GM18508 (cell line): ENCODE measurements around the gene FOXA3.
"Not testable (repeated sequence)": the region's sequence is repeated elsewhere in the genome, so short reads cannot be mapped to it uniquely, and the experiment has no call there.

Experiments
- ATAC-seq: cut with Tn5 transposase; IDR thresholded peaks from one replicate; pipeline ENCODE4 v1.9.1; 2021; ENCODE audit warnings: moderate number of reproducible peaks; ENCODE audit not compliant: insufficient read depth, unreplicated experiment

The FOXA3 gene

DNA sequence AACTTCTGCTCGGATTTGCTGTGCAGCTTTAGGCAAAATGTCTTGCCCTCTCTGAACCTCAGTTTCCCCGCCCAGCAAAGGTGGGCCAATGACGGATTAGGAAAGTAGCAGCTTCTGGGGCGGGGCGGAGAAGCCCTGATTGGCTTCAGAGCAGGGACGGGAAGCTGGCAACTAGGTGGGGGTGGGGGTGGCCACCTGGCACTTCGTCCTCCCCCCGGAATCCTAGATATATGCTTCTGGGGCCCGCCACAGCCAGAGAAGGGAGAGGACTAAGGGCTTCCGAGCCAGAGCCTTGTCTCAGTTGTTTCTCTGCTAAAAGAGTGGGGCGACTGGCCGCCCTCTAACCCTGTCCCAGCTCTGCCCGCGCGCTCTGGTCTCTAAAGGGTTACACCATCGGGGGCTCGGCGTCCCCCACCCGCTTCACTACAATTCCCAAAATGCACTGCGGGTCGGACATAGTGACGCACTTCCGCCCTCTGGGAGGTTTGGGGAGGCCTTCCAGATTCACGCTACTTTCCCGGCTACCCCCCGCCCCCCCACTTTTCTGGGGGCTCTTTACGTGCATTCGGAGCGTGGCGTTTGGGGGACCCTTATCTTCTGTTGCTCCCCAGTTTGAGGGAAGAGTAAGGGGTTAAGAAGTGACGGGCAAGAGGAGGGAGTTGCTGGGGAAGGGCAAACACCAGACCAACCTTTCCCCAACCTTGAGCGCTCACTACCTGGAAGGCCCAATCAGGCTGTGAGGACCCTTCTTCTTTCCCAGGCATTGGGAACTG is 22.5 kb downstream of the FOXA3 start:
- ATAC-seq: no peak

GRCh38 chr19:45887200-45887710 is 23.1 kb downstream of the FOXA3 start:
- no peak for ATAC-seq

DNA sequence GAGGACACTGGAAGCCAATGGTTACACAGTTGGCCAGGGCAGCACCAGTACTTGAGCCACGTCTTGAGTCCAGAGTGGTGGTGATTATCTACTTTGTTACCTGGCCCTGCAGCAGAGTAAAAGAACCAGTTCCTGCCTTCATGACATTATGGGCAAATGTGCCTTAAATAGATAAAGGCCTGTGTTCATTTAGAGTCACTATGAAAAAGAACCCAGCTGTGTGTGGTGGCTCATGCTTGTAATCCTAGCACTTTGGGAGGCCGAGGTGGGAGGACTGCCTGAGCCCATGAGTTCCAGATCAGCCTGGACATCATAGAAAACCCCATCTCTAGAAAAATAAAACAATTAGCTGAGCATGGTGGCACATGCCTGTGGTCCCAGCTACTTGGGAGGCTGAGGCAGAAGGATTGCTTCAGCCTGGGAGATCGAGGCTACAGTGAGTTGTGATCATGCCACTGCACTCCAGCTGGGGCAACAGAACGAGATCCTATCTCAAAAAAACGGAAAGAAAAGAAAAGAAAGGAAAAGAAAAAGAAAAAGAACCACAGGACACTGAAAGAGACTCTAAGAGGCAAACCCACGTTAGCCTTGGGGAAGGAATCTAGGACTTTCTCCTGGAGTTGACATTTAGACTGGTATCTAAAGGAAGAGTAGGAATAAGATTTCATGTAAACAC is 25.2 kb downstream of the FOXA3 start:
- ATAC-seq: no peak

GRCh38 chr19:45890877-45891276 is 26.8 kb downstream of the FOXA3 start:
- ATAC-seq: no peak

- no peak for ATAC-seq
Observed at GRCh38 chr19:45895519-45895972, 31.4 kb downstream of the FOXA3 start.

- ATAC-seq: not testable (repeated sequence)
Observed at GRCh38 chr19:45895983-45896599, 32.0 kb downstream of the FOXA3 start.

DNA sequence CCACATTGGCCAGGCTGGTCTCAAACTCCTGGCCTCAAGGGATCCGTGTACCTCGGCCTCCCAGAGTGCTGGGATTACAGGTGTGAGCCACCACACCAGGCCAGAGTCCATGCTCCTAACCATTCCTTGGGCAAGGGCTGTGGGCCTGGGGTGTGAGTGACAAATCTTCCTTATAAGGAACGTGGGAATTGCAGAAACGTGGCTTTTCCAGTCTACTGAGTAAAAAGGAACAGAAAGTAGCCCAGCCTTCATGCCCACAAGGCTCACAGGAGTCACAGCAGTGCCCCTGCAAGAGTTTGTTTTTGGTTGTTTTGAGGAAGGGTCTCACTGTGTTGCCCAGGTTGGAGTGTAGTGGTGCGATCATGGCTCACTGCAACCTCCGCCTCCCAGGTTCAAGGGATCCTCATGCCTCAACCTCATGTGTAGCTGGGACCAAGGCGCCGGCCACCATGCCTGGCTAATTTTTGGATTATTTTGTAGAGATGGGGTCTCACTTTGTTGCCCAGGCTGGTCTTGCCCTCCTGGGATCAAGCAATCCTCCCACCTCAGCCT is 33.2 kb downstream of the FOXA3 start:
- no peak for ATAC-seq

DNA sequence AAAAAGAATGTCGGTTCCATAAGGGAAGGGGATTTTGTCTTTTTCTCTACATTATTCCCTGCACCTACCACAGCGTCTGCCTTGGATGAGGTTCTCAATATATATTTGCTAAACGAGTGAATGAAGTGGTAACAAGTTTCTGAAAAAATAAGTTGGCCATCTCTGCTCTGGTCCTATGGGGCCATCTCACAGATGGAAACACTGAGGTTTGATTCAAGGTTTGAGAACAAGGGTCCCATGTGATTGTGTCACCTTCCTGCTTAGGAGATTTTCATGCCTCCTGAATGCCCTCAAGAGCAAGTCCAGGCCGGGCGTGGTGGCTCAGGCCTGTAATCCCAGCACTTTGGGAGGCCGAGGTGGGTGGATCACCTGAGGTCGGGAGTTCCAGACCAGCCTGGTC is 35.1 kb downstream of the FOXA3 start:
- ATAC-seq: no peak

DNA sequence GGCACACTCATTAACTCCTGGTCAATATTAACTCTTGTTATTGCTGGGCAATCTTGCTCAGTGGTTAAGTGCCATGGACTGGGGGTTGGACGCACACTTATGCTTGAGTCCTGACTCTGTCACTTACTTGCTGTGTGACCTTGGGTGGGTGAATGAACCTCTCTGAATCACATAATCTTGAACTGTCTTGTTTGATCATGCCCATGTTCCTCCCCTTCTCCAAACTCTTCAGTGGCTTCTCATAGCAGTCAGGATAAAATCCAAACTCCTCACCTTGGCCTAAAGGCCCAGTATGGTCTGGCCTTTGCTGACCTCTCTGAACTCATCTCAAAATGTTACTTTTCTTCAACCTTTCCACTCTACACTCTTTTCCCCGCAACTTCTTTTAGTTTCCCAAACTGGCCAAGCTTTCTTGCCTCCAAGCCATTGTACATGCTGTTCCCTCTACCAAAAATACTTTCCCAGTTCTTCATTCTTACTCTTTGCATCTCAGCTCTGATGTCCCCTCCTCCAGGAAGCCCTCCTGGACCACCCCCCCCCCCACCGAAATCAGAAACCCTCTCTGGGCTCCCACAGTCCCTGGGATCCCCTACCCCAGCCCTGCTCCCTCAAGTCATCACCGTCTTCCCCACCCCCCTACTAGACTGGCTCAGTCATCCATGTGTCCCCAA is 35.9 kb downstream of the FOXA3 start:
- no peak for ATAC-seq

DNA sequence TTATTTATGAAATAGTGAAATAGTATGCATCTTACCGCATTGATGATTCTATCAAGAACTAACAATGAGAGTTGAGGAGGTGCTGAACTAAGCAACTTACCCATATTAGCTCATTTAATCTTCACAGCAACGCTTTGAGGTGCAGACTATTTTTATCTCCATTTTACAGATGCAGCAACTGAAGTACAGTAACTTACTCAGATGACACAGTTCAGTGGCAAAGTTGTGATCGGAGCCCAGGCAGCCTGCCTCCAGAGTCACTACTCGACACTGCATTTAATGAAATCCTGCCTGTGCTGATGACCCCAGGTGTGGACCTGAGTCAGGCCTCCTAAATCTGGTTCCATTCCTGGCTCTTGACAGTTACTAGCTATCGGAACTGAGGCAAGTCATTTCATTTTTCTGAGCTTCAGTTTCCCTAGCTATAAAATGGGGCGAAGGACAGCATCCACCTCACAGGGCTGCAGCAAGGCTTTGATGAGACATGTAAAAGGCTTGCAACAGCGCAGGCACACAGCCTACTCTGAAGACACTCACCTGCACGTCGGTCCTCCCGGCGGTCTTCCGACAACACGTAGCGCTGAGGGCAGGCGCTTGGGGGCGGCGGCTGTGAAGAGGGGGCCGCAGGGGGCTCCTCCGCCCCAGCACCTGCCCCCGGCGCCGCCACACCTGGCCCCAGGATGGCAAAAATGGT is 36.8 kb downstream of the FOXA3 start:
- no peak for ATAC-seq

GRCh38 chr19:45901432-45901911 is 37.3 kb downstream of the FOXA3 start:
- no peak for ATAC-seq

DNA sequence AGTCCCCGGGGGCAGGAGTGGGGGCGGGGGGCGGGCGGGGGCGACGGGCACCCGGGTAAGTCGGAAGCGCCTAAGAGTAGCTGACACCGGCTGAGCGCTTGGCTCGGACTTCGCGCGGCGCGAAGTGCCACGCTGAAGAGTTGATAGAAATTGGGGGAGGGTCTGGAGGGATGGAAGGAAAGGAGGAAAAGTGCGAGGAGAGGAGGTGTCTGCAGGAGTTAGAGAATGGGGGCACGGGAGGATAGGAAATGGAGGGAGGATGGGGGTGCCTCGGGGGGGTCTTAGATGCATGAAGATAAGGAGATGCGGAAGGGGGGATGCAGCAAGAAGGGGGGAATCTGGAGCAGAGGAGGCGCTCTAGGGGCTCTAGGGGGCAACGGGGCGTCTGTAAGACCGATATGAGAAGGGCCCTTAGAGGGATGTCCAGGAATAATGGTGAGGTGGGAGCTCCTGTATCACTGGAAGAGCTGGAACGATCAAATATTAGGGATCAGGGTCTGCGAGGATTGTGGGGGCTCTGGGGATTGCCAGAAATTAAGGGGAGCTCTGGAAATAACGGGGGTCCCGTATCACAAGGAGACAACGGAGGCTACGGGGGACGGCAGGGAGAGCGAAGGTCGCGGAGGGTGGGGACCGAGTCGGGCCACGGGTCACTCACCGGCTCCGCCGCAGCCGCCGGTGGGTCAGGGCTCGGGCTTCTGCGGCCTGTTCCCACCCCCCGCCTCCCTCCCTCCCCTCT is 38.0 kb downstream of the FOXA3 start, which contains the start of gene MYPOP:
Gene MYPOP, minus strand, starts transcription at position 702 of the 739 bp plus-strand sequence. CDS start 840 bp downstream, outside the sequence.
- no peak for ATAC-seq

DNA sequence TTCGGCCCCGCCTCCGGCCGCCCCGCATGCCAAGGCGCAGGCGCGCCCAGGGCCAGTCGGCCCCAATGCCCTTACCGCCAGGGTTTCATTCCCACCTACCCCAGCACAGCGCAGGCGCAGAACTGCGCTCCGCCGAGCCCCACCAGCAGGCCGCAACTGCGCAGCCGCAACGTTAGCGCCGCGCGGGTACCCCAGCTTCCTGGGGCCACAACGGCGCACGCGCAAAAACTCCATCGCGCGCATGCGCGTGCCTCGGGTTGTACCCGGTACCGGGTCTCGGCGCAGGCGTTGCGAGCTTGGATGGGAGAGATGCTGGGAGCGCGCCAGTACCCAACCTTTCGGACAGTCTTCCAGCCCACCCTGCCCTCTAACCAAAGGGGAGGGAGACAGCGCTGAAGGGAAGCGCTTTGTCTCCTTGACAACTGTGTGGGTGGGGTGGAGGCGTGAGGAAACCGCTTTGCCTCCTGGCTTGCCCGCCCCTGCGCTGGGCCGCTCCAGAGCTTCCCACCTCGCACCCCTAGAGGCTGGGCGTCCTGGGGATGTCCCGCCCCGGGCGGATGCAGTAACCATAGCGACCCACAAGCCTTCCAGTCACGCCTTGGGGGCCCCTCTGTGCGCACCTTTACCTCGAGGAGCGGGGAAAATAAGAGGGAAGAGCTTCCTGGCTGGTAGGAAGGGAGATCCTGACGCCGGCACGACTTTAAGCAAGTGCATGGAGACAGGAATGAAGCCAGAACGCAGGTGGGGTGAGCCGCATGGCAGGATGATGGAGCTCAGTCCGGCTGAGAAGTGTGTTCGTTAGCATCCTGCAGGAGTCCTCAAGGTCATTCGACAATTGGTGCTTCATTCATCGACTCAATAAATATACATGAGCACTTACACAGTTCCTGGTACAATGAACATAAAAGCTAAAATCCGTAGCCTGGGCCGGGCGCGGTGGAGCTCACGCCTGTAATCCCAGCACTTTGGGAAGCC is 38.8 kb downstream of the FOXA3 start:
- ATAC-seq: peak; percentile 71

GRCh38 chr19:45905011-45905410 is 40.9 kb downstream of the FOXA3 start:
- no peak for ATAC-seq

DNA sequence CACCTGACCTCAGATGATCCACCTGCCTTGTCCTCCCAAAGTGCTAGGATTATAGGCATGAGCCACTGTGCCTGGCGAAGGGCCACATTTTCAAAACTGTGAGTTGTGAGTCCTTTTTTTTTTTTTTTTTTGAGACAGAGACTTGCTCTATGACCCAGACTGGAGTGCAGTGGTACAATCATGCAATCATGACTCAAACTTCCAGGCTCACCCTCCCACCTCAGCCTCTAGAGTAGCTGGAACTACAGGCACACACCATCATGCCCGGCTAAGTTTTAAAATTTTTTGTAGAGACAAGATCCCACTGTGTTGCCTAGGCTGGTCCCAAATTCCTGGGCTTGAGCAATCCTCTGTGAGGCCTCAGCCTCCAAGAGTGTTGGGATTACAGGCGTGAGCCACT is 42.1 kb downstream of the FOXA3 start:
- ATAC-seq: no peak

- ATAC-seq: no peak
Observed at GRCh38 chr19:45908956-45909355, 44.8 kb downstream of the FOXA3 start.

DNA sequence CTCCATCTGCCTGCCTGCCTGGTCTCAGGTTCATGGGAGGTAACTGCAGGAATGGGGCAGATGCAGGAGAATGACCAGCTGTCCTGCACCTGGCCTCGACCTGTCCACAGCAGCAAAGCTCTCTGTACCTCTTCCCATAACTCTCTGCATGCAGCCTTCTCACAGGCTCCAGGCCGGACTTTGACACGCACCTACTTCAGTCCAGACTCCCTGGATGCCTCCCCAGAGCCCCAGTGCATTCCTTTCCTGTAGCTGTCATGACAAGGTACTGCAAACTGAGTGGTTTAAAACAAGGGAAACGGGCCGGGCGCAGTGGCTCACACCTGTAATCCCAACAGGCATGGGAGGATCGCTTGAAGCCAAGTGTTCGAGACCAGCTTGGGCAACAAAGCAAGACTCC is 47.2 kb downstream of the FOXA3 start:
- no peak for ATAC-seq
